GM19023 (cell line): ENCODE measurements around the gene PTS.
A peak's percentile ranks its signal among the peaks of the same experiment; 100 is the strongest.
"Not testable (repeated sequence)": the region's sequence is repeated elsewhere in the genome, so short reads cannot be mapped to it uniquely, and the experiment has no call there.

ENCODE experiments used
- ATAC-seq: cut with Tn5 transposase; IDR thresholded peaks from one replicate; pipeline ENCODE4 v1.9.1; 2021; ENCODE audit warnings: mild to moderate bottlenecking, moderate library complexity; ENCODE audit not compliant: unreplicated experiment

Gene PTS

DNA sequence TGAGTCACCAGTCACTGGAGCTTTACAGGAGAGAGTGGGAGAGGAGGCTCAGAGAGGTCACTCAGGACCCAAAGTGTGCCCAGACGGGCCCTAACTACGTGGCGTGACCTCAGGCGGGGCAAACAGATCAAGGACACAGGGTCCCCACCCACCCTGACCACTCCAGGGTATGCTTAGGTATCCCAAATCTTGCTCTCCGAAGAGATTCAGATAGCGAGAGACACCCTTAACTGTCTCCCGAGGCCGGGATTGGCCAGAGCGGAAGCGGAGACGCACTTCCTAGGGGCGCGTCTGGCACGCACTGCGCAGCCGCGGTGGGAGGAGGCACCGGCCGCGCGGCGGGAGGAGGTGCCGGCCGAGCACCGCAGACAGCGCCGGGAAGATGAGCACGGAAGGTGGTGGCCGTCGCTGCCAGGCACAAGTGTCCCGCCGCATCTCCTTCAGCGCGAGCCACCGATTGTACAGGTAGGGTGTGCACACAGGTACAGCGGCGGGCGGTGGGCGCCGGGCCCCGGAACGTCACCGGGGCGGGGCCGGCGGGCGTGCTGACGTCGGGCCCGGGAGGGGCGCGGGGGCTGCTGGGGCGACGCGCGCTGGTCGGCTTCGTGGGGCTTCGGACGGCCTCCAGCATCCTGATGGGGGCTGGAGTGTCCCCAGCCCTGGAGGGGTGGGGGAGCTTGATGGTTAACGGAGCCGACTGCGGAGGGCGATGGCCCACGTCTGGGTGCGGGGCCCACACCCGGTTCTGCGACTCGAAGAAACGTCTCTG is at the start of gene PTS:
Gene PTS (plus strand): TSS at position 367 of the 769 bp plus-strand sequence. CDS start 16 bp downstream, at position 383.
- peak; percentile 95 for ATAC-seq

DNA sequence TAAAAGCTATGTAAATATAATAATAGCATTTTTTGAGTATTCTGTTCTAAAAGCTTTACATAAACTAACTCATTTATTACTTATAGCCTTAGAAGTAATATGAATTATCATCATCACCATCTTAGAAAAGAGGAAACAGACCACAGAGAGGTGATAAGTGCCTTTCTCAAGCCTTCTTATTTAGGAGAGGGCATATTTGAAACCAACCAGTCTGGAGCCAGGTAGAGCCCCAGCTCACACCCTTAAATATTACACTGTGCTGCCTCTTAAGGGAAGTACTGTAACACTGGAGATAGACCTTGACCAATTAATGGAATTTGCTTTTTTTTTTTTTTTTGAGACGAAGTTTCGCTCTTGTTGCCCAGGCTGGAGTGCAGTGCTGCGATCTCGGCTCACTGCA is 48.6 kb upstream of the PTS start:
- no peak for ATAC-seq

DNA sequence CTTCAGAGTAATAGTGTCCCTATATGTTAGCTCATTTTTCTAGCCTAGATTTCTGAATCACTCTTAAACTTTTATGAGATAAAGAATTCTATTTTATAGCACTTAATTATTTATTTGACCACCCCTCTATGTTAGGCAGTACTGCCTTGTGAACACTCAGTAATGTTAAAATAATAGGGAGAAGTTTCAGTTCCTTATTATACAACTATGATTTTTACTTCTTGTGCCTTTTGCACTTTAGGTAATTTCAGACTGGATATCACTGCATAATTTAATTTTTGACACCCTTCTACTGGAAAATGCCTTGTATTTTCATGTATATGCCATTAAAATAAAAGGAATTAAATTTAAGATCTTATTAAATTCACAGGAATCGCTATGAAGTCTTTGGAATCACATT is 47.8 kb upstream of the PTS start:
- no peak for ATAC-seq

DNA sequence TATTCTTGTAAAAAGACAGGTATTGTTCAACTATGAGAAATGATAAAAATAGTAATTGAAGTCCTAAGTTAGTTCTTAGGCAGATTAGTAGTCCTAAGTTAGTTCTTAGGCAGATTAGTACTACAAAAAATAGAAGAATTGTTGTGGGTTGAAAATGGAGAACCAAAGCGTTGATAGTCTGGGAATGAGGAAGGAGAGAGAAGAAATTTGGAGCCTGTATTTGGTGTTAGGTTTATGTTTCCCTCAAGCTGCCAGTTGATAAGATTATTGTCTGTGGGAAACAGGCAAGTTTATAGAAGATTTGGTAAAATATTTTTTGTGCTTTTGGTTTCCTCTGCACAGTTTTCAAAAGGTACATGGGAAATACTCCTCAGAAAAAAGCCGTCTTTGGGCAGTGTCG is 47.3 kb upstream of the PTS start:
- ATAC-seq, result no peak

DNA sequence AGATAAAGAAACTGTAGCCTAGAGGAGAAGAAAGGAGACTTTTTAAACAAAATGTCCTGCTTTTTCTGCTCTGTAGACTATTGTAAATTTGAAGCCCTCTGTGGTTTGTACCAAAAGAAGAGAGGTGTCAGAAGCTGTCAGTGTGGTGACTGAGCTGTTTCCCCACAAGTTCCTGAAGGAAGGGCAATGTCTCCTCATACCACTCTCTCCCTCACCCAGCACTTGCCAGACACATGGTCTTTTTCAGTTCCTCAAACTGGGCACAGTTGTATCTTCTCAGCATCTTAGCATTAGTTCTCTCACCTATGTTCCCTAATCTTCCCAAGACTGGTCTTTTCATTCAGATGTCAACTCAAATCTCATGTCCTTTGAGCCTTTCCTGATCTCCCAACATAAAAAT is 46.6 kb upstream of the PTS start:
- ATAC-seq, result no peak

DNA sequence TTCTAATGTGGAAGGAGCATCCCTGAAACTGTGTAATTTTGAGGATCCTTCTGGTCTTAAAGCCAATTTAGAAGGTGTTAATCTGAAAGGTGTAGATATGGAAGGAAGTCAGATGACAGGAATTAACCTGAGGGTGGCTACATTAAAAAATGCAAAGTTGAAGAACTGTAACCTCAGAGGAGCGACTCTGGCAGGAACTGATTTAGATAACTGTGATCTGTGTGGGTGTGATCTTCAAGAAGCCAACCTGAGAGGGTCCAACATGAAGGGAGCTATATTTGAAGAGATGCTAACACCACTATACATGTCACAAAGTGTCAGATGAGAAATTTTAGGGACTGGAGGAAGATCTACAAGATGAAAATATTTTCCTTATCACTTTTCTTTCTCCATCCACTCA is 43.4 kb upstream of the PTS start:
- no peak for ATAC-seq

DNA sequence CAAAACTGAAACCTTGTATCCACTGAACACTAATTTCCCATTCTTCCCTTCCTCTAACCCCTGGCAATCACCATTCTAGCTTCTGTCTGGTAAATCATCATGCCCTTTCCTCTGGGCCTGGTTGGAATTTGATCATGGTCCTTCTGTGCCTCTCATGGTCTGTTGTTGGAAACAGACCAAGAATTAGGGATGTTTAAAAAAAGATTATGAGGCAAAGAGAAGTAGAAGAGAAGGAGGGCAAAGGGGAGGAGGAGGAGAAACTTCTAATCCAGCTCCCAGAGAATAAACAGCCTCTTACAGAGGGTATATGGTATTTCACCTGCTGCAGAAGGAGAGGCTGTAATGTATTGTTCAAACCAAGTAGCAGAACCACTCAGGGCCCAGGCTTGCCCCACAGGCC is 40.3 kb upstream of the PTS start:
- no peak for ATAC-seq

DNA sequence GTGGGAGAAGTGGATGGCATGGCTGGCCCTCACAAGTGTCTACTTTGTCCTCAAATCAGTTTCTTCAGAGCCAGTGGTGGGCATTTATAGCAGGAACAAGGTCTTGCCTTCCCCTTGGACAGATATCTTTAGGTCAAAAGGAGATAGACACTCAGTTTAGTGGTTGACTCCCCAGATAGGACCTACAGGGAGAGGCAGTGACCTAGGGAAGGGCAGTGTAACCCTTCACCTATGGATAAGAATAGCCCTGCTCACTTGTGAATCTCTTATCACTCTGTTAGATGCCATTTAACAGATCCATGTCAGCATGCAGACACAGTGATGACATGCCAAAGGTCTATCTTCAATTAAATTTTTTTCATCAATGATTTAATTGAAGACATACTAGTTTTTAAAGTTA is 39.9 kb upstream of the PTS start:
- no peak for ATAC-seq

DNA sequence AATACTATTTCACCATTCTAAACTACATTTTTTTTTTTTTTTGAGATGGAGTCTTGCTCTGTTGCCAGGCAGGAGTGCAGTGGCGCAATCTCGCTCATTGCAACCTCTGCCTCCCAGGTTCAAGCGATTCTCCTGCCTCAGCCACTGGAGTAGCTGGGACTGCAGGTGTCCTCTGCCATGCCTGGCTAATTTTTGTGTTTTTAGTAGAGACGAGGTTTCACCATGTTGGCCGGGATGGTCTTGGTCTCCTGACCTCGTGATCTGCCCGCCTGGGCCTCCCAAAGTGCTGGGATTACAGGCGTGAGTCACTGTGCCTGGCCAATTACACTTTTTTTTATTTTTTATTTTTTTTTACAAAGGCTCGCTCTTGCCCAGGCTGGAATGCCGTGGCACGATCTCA is 31.1 kb upstream of the PTS start:
- ATAC-seq, result not testable (repeated sequence)

DNA sequence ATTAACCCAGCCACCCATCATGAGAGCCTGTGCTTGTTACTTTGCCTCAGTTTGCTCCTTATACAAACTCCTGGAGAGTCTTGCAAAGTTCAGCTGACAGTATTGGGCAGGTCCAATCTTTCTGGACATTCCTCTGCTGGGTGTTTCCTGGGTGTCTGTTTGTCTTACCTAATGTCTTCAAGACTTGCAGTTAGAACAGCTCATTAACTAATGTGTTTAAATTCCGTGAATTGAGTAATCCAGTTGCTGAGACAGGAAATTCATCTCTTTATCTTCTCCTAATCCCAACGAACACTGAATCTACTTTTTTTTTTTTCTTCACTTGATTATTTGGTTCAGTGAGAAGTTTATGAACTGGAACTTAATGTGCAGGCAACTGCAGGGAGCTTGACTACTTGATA is 30.3 kb upstream of the PTS start:
- ATAC-seq, result no peak

DNA sequence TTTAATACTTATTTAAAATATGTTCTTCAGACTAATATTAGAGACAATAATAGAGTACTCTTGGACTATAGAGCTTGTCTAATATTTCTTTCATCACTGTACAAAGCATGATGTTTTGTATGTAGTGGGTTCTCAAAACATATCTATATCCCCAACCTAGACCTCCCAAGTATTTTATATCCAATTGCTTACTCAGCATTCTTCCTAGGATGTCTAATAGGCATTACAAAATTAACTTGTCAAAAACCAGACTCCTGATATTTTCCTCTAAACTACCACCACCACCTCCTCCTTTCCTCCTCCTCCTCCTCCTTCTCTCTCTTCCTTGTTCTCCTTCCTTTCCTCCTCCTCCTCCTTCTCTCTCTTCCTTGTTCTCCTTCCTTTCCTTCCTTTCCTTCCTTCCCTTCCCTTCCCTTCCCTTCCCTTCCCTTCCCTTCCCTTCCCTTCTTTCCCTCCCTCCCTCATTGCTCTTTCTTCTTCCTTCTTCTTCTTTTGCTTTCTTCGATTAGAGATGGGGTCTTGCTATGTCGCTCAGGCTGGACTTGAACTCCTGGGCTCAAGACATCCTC is 29.6 kb upstream of the PTS start:
- no peak for ATAC-seq

DNA sequence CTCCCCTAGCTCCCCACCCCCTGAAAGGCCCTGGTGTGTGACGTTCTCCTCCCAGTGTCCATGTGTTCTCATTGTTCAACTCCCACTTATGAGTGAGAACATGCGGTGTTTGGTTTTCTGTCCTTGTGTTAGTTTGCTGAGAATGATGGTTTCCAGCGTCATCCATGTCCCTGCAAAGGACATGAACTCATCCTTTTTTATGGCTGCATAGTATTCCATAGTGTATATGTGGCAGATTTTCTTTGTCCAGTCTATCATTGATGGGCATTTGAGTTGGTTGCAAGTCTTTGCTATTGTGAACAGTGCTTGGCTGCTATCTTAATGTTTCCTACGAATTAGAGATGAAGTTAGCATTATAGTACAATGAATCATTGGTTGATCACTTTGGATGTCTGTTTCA is 27.1 kb upstream of the PTS start:
- ATAC-seq, result not testable (repeated sequence)

DNA sequence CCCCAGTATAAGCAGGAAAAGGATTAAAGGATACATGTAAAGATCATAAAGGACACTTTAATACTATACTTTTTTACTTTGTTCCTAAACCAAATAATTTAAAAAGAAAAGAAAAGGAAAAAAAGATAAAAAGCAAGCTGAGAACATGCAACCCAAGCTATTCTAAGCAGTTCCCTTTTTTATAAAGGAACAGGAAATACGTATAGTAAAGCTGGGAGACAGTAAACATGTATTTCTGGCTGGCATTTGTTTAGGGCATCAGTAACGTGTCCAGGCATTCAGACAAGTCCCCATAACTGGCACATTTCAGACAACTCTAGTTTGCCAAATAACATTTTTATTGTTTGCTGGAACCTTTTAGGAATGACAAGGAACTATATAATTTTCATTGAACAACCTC is 26.0 kb upstream of the PTS start:
- no peak for ATAC-seq

DNA sequence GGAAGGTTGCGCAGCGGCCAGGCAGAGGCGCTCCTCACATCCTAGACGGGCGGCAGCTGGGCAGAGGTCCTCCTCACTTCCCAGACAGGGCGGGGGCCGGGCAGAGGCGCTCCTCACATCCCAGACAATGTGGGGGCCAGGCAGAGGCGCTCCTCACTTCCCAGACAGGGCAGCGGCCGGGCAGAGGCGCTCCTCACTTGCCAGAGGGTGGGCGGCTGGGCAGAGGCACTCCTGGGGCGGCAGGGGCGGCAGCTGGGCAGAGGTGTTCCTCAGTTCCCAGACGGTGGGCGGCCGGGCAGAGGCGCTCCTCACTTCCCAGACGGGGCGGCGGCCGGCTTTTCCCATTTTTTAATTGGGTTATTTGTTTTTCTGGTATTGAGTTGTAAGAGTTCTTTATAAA is 20.2 kb upstream of the PTS start:
- no peak for ATAC-seq

DNA sequence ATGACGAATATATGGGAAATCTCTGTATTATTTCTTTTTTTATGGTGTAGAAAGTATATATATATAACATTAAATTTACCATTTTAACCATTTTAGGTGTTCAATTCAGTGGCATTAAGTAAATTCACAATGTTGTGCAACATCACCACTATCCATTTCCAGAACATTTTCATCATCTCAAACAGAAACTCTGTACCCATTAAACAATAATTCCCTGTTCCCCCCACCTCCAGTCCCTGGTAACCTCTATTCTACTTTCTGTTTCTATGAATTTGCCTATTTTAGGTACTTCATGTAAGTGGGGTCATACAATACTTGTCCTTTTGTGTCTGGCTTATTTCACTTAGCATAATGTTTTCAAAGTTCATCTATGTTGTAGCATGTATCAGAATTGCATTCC is 15.3 kb upstream of the PTS start:
- no peak for ATAC-seq

DNA sequence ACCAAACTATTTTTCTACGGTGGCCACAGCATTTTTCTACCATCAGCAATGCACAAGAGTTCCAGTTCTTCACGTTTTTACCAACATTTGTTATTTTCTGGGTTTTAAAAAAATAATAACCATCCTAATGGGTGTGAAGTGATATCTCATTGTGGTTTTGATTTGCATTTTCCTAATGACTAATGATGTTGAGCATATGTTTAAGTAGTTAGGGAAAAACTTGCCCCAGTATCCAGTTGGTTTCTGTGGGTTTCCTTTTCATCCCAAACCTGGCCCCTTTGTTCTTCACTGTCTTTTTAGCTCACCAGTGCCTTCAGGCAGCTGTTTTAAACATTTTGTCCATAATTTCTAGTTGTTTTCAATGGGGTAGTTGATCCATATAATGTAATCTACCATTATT is 14.7 kb upstream of the PTS start:
- no peak for ATAC-seq

DNA sequence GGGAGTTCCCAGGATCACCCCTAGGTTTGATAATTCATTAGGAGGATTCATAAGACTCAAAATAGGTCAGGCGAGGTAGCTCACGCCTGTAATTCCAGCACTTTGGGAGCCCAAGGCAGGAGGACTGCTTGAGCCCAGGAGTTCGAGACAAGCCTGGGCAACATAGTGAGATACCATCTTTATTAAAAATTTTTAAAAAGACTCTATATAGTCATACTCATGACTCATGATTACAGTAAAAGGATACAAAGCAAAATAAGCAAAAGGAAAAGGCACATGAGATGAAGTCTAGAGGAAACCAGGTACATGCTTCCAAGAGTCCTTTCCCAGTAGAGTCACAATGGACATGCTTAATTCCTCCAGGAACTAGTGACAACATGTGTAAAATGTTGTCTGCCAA is 13.9 kb upstream of the PTS start:
- ATAC-seq, result no peak

DNA sequence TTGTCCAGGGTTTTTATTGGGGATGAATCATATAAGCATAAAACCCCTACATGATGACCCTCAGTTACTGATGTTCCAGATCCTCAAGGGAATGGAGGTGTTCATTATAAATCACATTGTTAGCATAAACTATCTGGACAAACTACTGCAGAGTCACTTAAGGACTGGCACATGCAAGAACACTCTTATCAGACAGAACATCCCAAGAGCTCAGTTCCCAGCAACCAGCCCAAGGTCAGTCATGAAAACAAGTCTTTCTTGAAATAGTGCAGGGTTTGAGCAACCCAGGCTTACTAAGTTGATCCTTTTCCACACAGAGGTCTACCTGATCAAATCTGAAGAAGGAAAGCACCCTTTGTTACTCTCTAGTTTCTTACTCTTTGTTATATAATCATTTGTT is 13.5 kb upstream of the PTS start:
- ATAC-seq, result no peak

DNA sequence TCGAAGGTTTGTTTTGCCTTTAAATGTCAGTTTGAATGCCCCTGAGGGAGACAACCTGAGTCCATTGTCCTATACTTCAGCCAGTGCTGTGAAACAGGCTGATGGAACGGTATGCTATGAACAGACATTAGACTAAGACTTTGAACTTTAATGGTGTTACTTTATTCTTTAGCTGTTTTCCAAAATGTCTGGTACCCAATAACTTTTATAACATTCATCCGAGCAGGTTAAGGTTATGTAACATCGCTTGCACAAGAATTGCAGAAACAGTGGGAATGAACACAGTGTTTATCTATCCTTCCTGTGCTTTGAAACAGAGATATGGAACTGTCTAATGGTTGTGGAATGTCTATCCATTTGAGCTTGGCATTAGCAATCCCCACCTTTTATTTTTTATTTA is 12.5 kb upstream of the PTS start:
- no peak for ATAC-seq

DNA sequence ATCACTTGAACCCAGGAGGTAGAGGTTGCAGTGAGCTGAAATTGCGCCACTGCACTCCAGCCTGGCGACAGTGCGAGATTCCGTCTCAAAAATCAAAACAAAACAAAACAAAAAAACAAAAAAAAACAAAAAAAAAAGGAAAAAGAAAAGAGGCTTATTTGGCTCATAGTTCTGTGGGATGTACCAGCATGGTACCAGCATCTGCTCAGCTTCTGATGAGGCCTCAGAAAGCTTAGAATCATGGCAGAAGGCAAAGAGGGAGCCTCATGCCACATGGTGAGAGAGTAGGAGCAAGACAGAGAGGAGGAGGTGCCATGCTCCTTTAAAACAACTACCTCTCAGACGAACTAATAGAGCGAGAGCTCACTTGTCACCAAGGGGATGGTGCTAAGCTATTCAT is 10.6 kb upstream of the PTS start:
- ATAC-seq, result no peak

DNA sequence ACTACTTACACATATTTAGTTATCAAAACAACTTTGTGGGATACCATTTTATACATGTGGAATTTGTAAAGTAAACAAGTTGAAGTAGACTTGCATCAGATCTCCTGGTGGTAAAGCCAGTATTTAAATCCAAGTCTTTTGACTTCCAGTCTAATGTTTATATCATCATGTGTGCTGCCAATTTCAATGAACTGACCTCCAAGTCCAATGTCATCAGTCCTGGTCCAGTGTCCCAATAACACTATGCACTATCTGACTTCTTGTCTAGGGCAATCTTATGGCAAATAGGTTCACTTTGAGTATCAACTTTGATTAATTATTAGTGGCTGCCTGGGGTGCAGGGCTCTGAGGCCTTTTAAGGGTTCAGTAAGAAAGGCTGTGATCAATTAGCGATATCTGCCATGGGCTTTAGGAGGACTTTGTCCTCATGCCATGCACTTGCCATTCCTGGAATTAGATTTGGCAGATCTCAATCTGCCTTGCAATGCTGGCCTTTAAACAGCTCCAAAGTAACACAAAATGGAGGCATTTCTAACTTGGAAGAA is 9.6 kb upstream of the PTS start:
- no peak for ATAC-seq

DNA sequence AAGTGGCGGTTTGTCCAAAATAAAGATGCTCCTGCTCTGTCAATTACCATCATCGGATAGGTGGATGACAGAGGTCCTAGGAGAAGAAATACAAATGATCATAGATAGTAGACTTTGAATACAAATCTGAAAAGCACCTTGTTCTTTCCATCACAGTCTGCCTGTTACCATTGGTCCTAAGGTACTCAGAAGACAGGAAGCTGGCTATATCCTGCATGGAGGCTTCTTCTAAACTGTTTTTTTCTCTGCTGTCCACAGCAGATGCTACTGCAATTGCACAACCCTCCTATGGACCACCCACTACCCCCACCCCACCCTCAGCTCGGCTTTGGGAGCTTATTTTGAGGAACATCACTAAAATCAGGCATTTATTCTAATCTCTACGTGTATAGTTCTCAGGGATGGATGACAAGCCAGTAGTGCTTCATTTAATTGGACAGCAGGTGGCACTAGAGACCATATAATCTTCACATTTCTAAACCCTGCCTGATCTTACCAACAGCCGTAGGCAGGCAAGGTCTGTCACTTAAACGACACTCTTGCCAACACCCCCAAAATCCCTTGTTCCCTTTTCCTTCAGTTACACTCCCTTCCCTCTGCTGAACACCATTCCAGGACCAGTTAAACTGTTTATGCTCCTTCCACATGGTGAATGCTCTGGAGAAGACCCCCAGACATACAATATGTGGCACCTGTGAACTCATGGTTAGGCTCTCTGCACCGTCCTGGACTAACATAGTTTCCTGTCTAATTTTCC is 6.6 kb upstream of the PTS start:
- peak; percentile 97 for ATAC-seq
